Measurements from ENCODE around the gene DLG5.
"Not testable (repeated sequence)": the region's sequence is repeated elsewhere in the genome, so short reads cannot be mapped to it uniquely, and the experiment has no call there.

DLG5 gene

GRCh38 chr10:77787440-77787839 is 139.1 kb downstream of the DLG5 start:
- DNase-seq = no peak

- no peak for DNase-seq
Measured at GRCh38 chr10:77784856-77785255, 141.7 kb downstream of the DLG5 start.

GRCh38 chr10:77782328-77783061 is 144.1 kb downstream of the DLG5 start:
- no peak for DNase-seq

GRCh38 chr10:77781451-77782327 is 144.9 kb downstream of the DLG5 start:
- no peak for DNase-seq

- DNase-seq = no peak
Measured at GRCh38 chr10:77780180-77780579, 146.4 kb downstream of the DLG5 start.

GRCh38 chr10:77776487-77776886 is 150.1 kb downstream of the DLG5 start:
- DNase-seq = no peak

- DNase-seq = no peak
Measured at GRCh38 chr10:77774940-77775391, 151.6 kb downstream of the DLG5 start.

GRCh38 chr10:77773631-77774426 is 152.7 kb downstream of the DLG5 start:
- no peak for DNase-seq

GRCh38 chr10:77772852-77773600 is 153.5 kb downstream of the DLG5 start:
- not testable (repeated sequence) for DNase-seq

GRCh38 chr10:77771851-77772250 is 154.7 kb downstream of the DLG5 start:
- no peak for DNase-seq

GRCh38 chr10:77771450-77771849 is 155.1 kb downstream of the DLG5 start:
- no peak for DNase-seq

GRCh38 chr10:77770868-77771175 is 155.7 kb downstream of the DLG5 start:
- no peak for DNase-seq

GRCh38 chr10:77770081-77770867 is 156.3 kb downstream of the DLG5 start:
- DNase-seq = no peak

GRCh38 chr10:77768039-77768438 is 158.5 kb downstream of the DLG5 start:
- DNase-seq = no peak

- DNase-seq = no peak
Measured at GRCh38 chr10:77763453-77764430, 162.8 kb downstream of the DLG5 start.

- not testable (repeated sequence) for DNase-seq
Measured at GRCh38 chr10:77758406-77758805, 168.1 kb downstream of the DLG5 start.

GRCh38 chr10:77756319-77757232 is 170.0 kb downstream of the DLG5 start:
- DNase-seq = no peak

- DNase-seq = no peak
Measured at GRCh38 chr10:77746047-77746707, 180.4 kb downstream of the DLG5 start.

GRCh38 chr10:77744245-77744644 is 182.3 kb downstream of the DLG5 start:
- no peak for DNase-seq
